Neural cell (in vitro differentiated cells): ENCODE results near the gene B4GALT1. TPM values are rescaled to one million over a fixed set of nuclear protein-coding genes. Genes with fewer than 3 reads are reported as not detected.

Experiments used
- H2AFZ ChIP-seq: fragments of 200-600, 300-800 bp; sonication (generic), shearing (Covaris generic); 2 replicates; pipeline ENCODE4 v1.6.0; 2014; ENCODE audit warnings: low read depth, mild to moderate bottlenecking, antibody characterized with exemption, low read length, moderate library complexity
- H3F3A ChIP-seq: fragments of 200-600 bp; shearing (Covaris generic); 2 replicates; pipeline ENCODE4 v1.6.1; 2016; ENCODE audit warnings: mild to moderate bottlenecking, moderate library complexity, mixed read lengths, antibody characterized with exemption, low read length; ENCODE audit not compliant: insufficient read depth, poor library complexity, severe bottlenecking
- H3K27ac ChIP-seq: fragments of 200-600, 300-800 bp; sonication (generic), shearing (Covaris generic); 2 replicates; pipeline ENCODE4 v1.5.1; 2014; ENCODE audit warnings: mild to moderate bottlenecking, low read length, moderate library complexity
- H3K27me3 ChIP-seq: fragments of 300-800, 200-600 bp; sonication (generic), shearing (Covaris generic); 2 replicates; pipeline ENCODE4 v1.6.0; 2014; ENCODE audit warnings: mild to moderate bottlenecking, low read depth, low read length, moderate library complexity; ENCODE audit not compliant: insufficient read depth
- H3K36me3 ChIP-seq: fragments of 300-800, 200-600 bp; sonication (generic), shearing (Covaris generic); 2 replicates; pipeline ENCODE4 v1.5.1; 2014; ENCODE audit warnings: mild to moderate bottlenecking, antibody characterized with exemption, low read length, moderate library complexity; ENCODE audit not compliant: insufficient read depth
- H3K4me2 ChIP-seq: fragments of 300-800, 200-600 bp; sonication (generic), shearing (Covaris generic); 2 replicates; pipeline ENCODE4 v1.6.0; 2014; ENCODE audit warnings: mild to moderate bottlenecking, low read length
- H3K4me3 ChIP-seq: fragments of 300-800, 200-600 bp; sonication (generic), shearing (Covaris generic); 2 replicates; pipeline ENCODE4 v1.5.1; 2014; ENCODE audit warnings: mild to moderate bottlenecking, low read length, moderate library complexity
- H3K79me2 ChIP-seq: fragments of 200-600 bp; shearing (Covaris generic); replicated peaks from 2 replicates; pipeline ENCODE4 v1.6.0; 2014; ENCODE audit warnings: mild to moderate bottlenecking, low read length, moderate library complexity; ENCODE audit not compliant: insufficient read depth
- H3K9ac ChIP-seq: fragments of 300-800, 200-600 bp; sonication (generic), shearing (Covaris generic); 2 replicates; pipeline ENCODE4 v1.6.1; 2016; ENCODE audit warnings: mild to moderate bottlenecking, low read length, mixed read lengths
- H3K9me2 ChIP-seq: fragments of 200-600 bp; shearing (Covaris generic); 2 replicates; pipeline ENCODE4 v1.6.1; 2016; ENCODE audit warnings: mild to moderate bottlenecking, low read length, mixed read lengths; ENCODE audit not compliant: insufficient read depth
- H3K9me3 ChIP-seq: fragments of 200-600, 300-800 bp; sonication (generic), shearing (Covaris generic); 2 replicates; pipeline ENCODE4 v1.6.1; 2016; ENCODE audit warnings: mild to moderate bottlenecking, mixed run types, low read length, moderate library complexity, mixed read lengths
- H4K20me1 ChIP-seq: fragments of 200-600 bp; shearing (Covaris generic); 2 replicates; pipeline ENCODE4 v1.6.1; 2016; ENCODE audit warnings: mild to moderate bottlenecking, mixed run types; ENCODE audit not compliant: insufficient read depth
- CTCF ChIP-seq: fragments of 450-650 bp; IDR thresholded peaks from 2 replicates; pipeline ENCODE4 v1.5.1; 2014; ENCODE audit warnings: antibody characterized with exemption, mild to moderate bottlenecking, moderate library complexity; ENCODE audit not compliant: poor library complexity, severe bottlenecking
- EP300 ChIP-seq: fragments of 450-650 bp; conservative IDR thresholded peaks from 2 replicates; pipeline ENCODE4 v1.6.1; 2014; ENCODE audit warnings: antibody characterized with exemption, mild to moderate bottlenecking, moderate library complexity; ENCODE audit not compliant: poor library complexity, severe bottlenecking
- EZH2 ChIP-seq: fragments of 200-600, 300-800 bp; shearing (Covaris generic), sonication (generic); IDR thresholded peaks from 2 replicates; pipeline ENCODE4 v1.6.1; 2014; ENCODE audit warnings: antibody characterized with exemption, low read length, borderline replicate concordance, mild to moderate bottlenecking; ENCODE audit not compliant: insufficient read depth, poor library complexity, severe bottlenecking
- MXI1 ChIP-seq: fragments of 450-650 bp; conservative IDR thresholded peaks from 2 replicates; pipeline ENCODE4 v1.6.1; 2014; ENCODE audit warnings: antibody characterized with exemption, mild to moderate bottlenecking; ENCODE audit not compliant: poor library complexity, severe bottlenecking
- POLR2AphosphoS5 ChIP-seq: IDR thresholded peaks from 2 replicates; pipeline ENCODE4 v1.6.1; 2012
- RAD21 ChIP-seq: fragments of 450-650 bp; conservative IDR thresholded peaks from 2 replicates; pipeline ENCODE4 v1.6.1; 2014; ENCODE audit warnings: antibody characterized with exemption, mild to moderate bottlenecking, moderate library complexity
- REST ChIP-seq: IDR thresholded peaks from 2 replicates; pipeline ENCODE4 v1.6.1; 2012; ENCODE audit warnings: borderline replicate concordance
- SMC3 ChIP-seq: fragments of 450-650 bp; conservative IDR thresholded peaks from 2 replicates; pipeline ENCODE4 v1.6.1; 2014; ENCODE audit warnings: antibody characterized with exemption, mild to moderate bottlenecking, moderate library complexity; ENCODE audit not compliant: poor library complexity
- TAF1 ChIP-seq: IDR thresholded peaks from 2 replicates; pipeline ENCODE4 v1.6.1; 2012; ENCODE audit warnings: low read depth
- polyA plus RNA-seq: library from polyadenylated mRNA; depleted of rRNA; stranded (reverse); fragments of >200 nt; gene quantifications from 2 replicates; pipeline ENCODE4 v1.2.3, GENCODE V29; 2014

Gene B4GALT1
- polyA plus RNA-seq, 1 donor from 2014 or later, result 0.41 TPM

GRCh38 chr9:33175649-33176325 is 8.7 kb upstream of the B4GALT1 start:
- Histone ChIP-seq H3K9me3 (no peaks in the 10 kb centered on the region), H3K9ac (no peak overlapping the region), H3K9me2 (no peaks in the 10 kb centered on the region), H3K36me3 (no peaks in the 10 kb centered on the region), H3K79me2 (no peaks in the 10 kb centered on the region), H3K27ac (no peak overlapping the region), H2AFZ (no peak overlapping the region), H3K4me3 (no peak overlapping the region), H3F3A (no peaks in the 10 kb centered on the region), H4K20me1 (no peaks in the 10 kb centered on the region), H3K27me3 (no peaks in the 10 kb centered on the region), H3K4me2 (no peak overlapping the region)
- no peak for TF ChIP-seq POLR2AphosphoS5
- no peak for TF ChIP-seq REST
- TF ChIP-seq MXI1, result no peak
- no peak for TF ChIP-seq EZH2
- no peak for TF ChIP-seq TAF1
- TF ChIP-seq SMC3, result no peak
- TF ChIP-seq CTCF, result no peak
- no peak for TF ChIP-seq RAD21
- no peak for TF ChIP-seq EP300

GRCh38 chr9:33172256-33173238 is 5.4 kb upstream of the B4GALT1 start:
- Histone ChIP-seq H3K27ac (no peak overlapping the region), H3K9me3 (no peaks in the 10 kb centered on the region), H3K4me3 (no peak overlapping the region), H3K27me3 (no peaks in the 10 kb centered on the region), H3K4me2 (no peak overlapping the region), H3K36me3 (no peaks in the 10 kb centered on the region), H3K9me2 (no peaks in the 10 kb centered on the region), H3F3A (no peaks in the 10 kb centered on the region), H2AFZ (no peak overlapping the region), H4K20me1 (no peaks in the 10 kb centered on the region), H3K9ac (no peak overlapping the region), H3K79me2 (no peaks in the 10 kb centered on the region)
- TF ChIP-seq POLR2AphosphoS5 (no peak), EP300 (no peak), TAF1 (no peak), MXI1 (no peak), RAD21 (no peak), EZH2 (no peak), SMC3 (no peak), CTCF (no peak), REST (no peak)
